GM18870 (cell line): ENCODE data around the gene JTB.
A peak's percentile ranks its signal among the peaks of the same experiment; 100 is the strongest.
"Not testable (repeated sequence)": the region's sequence is repeated elsewhere in the genome, so short reads cannot be mapped to it uniquely, and the experiment has no call there.

Experiments
- ATAC-seq: cut with Tn5 transposase; IDR thresholded peaks from one replicate; pipeline ENCODE4 v1.9.1; 2021; ENCODE audit warnings: moderate library complexity; ENCODE audit not compliant: unreplicated experiment

JTB gene

DNA sequence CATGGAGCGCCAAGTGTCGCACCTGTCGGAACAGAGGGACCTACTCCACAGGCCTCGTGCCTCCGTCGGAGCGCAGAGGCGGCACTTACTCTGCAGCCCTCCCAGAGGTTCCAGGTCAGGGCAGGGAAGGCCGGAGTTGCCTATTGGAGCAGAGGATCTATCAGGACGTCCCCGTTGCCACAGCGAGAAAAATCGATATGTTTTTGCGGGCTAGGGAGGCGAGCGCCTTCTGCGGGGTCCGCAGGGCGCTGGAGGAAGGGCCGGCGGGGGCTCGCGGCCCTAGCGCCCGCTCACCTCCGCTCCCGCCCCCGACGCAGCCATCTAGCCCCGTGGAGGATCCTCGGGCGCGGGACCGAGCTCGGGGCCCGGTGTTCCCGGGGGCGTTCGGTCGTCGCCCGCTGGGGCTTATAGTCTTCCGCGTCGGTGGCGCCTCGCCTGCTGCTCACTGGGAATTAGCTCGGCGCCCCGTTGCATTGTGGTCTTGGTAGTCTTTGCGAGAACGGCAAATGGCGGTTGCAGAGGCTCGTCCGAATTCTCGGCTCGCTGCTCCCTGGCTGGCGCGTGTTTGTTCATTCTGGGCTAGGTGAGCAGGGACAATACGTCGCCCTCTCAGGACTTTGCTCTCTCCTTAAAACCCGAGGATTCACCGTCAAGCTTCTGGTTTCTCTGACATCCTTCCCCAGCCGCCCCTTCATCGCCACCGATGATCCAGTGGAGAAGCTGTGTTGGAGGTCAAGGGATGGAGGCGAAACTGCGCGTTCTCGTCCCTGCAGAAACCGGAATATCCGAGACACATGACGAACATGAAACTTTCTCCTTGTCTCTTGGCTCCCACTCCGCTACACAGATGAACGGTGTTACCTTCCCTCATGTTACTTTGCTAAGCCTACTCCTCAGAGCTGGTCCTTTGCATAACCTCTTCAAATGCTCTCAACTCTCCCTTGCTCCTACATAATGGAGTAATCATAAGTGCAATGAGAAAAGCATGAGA lies at the start of gene JTB:
Gene JTB (minus strand): TSS at position 425 of the 991 bp plus-strand sequence. CDS start 422 bp downstream, at position 3.
- no peak for ATAC-seq

DNA sequence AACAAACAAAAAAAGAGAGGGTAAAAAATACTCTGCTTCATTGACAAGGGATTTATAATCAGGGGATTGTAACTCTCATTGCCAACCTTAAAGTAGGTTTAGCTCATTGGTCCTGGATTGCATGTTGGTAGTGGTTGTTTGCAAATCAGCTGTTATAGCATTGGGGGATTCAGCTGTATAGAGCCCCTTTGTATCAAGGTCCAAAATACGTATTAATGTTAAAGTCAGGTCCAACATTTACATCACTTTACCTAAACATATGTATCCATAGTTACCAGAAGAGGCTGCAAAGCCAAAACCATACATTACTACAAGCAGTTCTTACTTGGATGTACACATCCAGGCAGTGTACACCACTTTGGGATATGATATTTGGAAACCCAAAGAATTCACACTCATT lies 42.5 kb upstream of the JTB start:
- no peak for ATAC-seq

DNA sequence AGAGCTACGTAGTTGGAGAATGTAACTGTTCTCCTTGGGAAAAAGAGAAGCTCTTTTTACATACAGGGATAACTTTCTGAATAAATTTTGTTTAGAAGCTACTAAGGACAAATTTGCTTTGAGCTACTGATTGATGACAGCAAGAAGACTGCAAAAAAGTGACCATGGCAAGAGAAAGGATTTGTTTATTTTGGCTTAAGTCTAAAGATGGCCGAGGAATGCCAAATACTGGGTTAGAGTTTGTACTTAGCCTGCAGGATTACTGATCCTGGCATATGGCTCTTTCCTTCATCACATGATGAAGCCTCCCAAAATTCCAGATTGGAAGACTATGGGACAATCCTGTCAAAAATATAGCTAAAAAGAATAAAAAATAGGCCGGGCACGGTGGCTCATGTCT lies 41.8 kb upstream of the JTB start:
- ATAC-seq: no peak

DNA sequence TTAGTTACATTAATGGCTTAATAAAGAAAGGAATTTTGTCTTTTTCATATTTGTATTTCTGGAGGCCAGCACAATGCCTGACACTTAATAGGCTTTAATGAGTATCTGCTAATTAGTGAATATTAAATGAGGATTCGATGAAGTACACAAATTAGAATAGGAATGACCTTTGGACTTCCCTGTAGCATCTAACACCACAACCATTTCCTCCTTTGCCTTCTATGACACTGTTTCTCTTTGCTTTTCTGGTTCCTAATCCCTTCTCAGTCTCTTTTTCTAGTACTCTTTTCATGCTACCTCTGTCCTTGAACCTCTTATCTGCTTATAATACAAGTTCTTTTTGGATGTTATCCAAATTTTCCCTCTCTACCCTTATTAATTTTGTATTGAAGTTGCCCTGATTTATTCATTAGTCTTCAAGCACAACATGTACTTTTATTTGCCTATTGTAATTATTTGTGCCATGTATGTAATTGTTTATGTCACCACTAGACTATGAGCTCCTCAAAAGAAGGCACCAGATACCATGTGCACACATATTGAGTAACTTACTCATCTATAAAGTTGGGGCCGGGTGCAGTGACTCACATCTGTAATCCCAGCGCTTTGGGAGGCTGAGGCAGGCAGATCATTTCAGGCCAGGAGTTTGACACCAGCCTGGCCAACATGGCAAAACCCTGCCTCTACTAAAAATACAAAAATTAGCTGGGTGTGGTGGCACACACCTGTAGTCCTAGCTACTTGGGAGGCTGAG lies 36.9 kb upstream of the JTB start:
- no peak for ATAC-seq

DNA sequence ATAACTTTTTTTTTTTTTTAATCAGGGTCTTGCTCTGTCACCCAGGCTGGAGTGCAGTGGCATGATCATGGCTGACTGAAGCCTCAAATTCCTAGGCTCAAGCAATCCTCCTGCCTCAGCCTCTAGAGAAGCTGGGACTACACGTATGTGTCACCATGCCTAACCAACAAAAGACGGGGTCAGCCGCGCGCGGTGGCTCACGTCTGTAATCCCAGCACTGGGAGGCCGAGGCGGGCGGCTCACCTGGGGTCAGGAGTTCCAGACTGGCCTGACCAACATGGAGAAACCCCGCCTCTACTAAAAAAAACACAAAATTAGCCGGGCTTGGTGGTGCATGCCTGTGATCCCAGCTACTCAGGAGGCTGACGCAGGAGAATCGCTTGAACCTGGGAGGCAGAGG lies 35.1 kb upstream of the JTB start:
- not testable (repeated sequence) for ATAC-seq

DNA sequence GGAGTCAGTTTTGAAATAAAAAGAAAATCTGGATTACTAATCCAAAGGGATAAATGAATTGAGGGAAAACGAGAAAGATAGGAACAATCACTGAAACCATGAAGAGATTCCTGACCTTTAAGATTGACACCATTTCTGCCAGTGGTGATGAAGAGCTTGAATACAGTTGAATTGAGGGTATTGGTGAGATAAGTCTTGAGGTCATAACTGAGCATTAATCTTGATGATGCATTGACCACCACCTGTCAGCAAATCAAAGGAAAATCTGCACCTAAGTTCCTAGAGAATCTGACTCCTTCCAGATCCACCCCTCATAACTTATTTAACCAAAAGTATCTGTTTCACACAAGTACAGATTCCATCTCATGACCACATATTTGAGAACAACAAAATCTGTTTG lies 34.7 kb upstream of the JTB start:
- ATAC-seq: no peak

DNA sequence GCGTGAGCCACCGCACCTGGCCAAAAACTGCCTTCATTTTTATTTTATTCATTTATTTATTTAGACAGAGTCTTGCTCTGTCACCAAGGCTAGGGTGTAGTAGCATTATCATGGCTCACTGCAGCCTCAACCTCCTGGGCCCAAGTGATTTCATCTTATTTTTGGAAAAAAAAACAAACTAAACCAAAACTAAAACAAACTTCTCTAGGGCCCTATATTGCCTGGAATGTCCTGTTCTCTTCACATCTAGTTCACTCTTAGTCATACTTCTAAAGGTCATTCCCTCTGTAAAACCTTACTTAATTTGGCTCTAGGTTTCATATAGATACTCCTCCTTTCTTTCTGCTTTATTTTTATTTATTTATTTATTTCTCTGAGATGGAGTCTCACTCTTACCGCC lies 28.7 kb upstream of the JTB start:
- ATAC-seq: no peak

DNA sequence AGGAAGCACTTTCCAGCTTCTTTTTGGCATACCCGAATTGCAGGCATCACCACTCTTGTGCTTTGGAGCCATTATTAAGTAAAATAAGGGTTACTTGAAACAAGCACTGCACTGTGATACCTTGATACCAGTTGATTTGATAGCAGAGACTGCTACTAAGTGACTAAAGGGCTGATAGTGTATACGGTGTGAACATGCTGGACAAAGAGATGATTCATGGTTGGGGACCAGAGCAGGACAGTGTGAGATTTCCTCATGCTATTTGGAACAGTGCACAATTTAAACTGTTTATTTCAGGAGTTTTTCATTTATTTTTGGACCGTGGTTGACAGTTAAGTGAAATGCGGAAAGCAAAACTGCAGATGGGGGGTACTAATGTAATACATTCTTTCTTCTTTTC lies 22.9 kb upstream of the JTB start:
- no peak for ATAC-seq

DNA sequence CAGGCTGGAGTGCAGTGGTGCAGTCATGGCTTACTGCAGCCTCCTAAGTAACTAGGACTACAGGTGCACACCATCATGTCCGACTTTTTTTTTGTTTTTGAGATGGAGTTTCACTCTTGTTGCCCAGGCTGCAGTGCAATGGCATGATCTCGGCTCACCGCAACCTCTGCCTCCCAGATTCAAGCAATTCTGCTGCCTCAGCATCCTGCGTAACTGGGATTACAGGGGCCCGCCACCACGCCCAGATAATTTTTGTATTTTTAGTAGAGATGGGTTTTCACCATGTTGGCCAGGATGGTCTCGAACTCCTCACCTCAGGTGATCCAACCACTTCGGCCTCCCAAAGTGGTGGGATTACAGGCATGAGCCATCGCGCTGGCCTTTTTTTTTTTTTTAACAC lies 19.4 kb upstream of the JTB start:
- ATAC-seq: not testable (repeated sequence)

DNA sequence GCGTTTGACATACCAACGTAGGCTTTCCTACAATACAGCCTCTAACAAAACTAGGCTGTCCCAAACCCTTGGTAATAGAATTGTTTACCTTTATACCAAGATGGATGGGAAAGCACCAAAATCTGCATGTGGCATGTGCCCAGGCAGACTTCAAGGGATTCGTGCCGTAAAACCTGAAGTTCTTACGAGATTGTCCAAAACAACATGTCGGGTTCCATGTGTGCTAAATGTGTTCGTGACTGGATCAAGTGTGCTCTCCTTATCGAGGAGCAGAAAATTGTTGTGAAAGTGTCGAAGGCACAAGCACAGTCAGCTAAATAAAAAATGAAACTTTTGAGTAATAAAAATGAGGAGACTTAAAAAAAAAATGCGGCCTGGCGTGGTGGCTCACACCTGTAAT lies 18.2 kb upstream of the JTB start:
- ATAC-seq: no peak

DNA sequence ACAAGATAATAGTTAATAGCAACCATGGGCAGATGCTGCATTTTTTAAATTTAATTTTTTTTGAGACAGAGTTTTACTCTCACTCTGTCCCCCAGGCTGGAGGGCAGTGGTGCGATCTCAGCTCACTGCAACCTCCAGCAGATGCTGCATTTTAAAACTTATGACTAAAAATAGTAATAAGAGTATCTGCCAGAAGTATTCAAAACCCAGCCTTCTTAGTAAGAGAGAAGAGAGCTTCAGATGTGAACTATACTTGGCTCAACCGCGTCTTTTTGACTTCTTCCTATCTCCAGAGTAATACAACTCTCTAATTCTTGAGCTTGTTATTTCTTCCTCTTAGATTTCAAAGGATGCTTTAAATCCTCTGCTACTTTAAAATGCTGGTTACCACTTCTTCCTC lies 17.7 kb upstream of the JTB start:
- ATAC-seq: no peak

DNA sequence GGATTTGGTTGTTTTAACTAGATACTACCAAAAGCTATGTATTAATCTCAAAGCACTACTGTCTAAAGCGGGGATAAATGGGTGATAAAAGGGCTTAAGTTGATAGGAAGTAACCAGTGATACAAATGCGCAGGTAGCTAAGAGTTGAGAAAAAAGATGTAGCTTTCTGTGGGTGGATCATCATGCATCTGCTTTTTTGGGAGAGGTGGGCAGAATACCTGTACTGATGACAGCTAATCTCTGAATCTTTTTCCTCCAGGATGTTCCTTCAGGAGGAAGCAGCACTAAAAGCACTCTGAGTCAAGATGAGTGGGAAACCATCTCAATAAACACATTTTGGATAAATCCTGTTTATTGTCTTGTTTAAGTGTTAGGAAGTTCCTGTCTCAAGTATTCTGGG lies 14.3 kb upstream of the JTB start:
- no peak for ATAC-seq

DNA sequence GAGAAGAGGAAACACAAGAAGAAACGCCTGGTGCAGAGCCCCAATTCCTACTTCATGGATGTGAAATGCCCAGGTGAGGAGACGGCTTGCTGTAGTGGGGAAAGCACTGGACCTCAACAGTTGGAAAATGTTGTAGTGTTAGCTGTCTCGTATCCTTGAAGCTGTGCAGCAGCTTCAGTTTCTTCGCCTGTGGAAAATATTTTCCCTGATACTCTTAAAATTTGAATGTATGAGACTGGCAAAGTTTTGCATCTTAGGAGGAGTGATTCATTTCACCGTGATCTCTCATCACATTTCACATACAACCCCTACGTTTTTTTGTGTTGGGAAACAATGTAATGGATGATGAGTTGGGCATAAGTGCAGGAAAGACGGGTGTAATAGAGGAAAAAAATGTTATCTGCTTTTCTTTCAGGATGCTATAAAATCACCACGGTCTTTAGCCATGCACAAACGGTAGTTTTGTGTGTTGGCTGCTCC lies 13.7 kb upstream of the JTB start:
- ATAC-seq: no peak

DNA sequence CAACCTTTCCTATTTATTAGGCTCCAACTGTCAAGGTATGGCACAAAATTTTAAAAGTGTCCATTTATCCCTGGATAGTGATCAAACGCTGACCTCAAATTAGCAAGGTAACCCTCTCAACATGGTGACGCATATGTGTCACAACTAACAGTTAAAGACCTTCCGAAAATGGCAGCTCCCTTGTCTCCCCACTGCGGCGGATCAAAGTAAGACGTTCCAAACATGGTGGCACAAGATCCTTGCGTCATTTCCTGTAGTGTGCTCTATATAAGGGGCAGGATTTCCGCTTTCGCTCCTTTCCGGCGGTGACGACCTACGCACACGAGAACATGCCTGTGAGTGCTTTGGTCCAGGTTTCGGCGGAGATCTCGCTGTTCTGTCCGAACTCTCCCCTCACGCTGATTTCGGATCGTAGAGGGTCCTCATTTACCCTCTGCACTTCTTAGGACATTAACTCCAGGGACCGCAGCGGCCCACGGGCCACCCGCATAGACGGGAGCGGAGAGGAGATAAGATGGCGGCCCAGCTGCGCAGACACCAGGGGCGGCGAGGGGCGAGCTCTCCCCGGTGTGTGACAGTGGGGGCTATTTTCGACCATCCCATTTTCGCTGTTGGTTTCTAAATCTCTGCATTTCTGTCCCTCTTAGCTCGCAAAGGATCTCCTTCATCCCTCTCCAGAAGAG lies 13.1 kb upstream of the JTB start, which contains the start of gene RPS27:
Gene RPS27 (plus strand): TSS at position 295 of the 683 bp plus-strand sequence. CDS start 35 bp downstream, at position 330.
- ATAC-seq: peak; percentile 73

DNA sequence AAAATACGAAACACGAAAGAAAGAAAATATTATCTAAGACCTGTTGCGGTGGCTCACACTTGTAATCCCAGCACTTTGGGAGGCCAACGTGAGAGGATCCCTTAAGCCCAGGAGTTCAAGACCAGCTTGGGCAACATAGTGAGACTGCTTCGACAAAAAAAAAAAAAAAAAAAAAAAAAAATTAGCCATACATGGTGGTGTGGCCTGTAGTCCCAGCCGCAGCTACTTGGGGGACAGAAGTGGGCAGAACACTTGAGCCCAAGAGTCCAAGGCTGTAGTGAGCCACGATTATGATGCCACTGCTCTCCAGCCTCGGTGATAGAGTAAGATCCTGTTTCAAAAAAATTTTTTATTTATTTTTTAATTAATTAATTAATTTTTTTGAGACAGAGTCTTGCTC lies 10.1 kb upstream of the JTB start:
- ATAC-seq: no peak

DNA sequence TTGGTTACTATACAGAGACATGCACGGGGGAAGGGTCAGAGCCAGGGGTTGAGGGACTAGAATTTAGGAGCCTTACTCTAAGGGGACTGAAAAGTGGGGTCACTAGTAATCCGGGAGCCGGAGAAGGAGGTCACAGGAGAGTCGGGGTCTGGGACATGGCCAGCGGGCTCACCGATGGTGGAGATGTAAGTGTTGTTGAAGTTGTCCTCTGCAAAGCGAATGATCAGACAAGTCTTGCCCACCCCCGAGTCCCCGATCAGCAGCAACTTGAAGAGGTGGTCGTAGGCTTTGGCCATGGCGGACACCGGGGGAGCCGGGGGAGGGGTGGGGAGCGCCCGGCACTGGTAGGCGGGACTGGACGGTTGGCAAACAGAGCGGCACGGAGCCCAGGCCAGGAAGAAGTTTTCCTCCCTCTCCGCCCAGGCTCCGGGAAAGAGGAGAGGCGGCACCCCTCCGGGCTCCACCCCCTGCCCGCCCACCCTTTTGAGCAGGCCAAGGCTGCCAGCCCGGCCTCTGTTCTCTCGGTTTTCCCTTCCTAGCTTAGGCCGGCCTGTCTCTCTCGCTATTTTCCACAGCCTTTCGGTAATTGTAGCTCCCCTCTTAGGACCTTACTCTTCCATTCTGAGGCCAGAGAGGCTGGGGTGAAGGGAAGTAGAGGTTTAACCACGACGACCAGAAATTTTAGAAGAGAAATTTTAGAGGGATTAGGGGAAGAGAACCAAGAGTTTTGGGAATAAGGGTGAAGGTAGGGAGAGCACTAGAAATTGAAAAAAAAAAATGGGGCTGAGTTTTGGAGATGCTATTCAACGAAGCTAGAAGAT lies 8.7 kb upstream of the JTB start, which contains the start of gene RAB13:
Gene RAB13 (minus strand): TSS at position 399 of the 821 bp plus-strand sequence. CDS start 103 bp downstream, at position 296.
- ATAC-seq: no peak

DNA sequence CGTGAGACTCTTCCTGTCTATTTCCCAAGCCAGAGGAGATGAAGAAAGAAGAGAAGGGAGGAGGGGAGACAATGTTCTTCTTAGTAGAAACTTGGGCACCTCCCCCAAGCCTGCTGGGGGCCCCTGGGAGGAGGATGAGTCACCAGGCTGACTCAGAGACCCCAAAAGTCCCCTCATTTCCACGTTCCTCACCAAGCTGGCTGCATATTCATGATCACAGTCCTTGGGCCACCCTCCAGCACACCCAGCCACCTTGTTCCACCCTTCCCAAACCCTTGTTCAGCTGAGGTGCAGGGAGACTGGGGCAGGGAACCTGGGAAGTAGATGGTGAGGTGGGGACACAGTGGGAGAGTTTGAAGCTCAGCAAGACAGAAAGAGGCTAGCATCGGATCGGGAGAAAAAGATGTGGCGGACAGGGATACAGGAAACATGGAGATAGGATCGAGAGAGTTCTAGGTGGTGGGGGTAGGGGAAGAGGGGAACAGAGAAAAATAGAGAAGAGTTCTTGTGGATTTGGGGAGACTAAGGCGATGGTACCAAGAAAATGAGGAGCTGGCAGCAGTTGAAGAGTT lies 8.0 kb upstream of the JTB start:
- no peak for ATAC-seq

DNA sequence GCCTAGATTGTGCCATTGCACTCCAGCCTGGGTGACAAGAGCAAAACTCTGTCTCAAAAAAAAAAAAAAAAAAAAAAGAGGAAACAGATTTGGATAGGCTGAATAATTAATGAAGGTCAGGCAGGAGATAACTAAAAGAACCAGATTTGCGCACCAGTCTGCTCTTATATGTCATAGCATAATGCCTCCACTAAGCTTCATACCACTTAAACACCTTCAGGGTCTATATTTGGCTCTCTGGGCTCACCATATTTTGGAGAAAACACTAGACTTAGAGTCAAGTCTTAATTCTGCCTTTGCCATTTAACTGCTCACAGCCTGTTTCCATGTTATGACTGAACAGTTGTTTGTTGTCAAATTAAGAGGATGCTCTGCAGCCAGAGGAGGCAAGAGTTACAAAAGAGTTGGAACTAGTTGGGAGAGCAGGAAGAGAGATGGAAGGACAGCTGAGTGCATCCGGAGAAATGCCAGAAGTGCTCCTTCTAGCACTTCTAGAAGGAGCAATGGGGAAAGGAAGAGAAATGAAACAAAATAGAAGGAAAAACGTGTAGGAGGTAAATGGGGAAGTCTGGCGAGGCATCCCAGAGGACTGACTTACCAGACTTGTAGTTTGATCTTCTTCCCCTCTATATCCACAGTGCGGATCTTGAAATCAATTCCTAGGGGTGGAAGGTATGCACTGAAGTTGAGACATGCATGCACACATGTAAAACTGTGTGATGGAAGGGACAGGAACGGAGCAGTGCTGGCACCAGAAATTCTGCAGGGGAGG lies 6.8 kb upstream of the JTB start:
- no peak for ATAC-seq

DNA sequence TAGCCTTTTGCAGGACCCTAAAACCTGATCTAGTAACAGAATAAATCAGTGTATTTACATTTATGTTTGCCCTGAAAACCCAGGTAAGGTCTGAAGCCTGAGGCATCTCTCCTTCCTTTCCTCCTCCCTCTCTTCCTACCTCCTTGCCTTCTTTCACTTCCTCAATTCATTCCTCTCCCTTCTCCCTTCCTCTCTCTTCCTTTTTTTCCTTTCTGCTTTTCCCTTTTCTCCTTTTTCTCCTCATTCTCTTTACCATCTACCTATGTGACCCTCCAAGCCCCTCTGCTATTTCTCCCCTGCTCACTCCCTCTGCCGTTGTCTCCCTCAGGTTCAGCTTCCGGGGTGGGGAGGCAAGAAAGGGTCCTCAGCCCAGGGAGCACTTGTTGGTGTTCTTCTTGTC lies 4.3 kb upstream of the JTB start:
- ATAC-seq: not testable (repeated sequence)
